Parathyroid adenoma (tissue), 2 donors: ENCODE results near the gene CFAP46.
"Not testable (repeated sequence)": the region's sequence is repeated elsewhere in the genome, so short reads cannot be mapped to it uniquely, and the experiment has no call there.

Experiments
- H2AFZ ChIP-seq: fragments of 300-600 bp; sonication (generic); one replicate; pipeline ENCODE4 v1.7.0; 2017; ENCODE audit warnings: antibody characterized with exemption, mild to moderate bottlenecking
- H3K27ac ChIP-seq: fragments of 300-600 bp; sonication (generic); one replicate; pipeline ENCODE4 v1.7.0; 2017
- H3K27me3 ChIP-seq: fragments of 300-600 bp; sonication (generic); one replicate; pipeline ENCODE4 v1.7.0; 2017; ENCODE audit warnings: low read length; ENCODE audit not compliant: control insufficient read depth, insufficient read depth
- H3K36me3 ChIP-seq: fragments of 300-600 bp; sonication (generic); one replicate; pipeline ENCODE4 v1.7.0; 2017; ENCODE audit warnings: low read length; ENCODE audit not compliant: control insufficient read depth, insufficient read depth
- H3K4me1 ChIP-seq: fragments of 300-600 bp; sonication (generic); one replicate; pipeline ENCODE4 v1.7.0; 2017; ENCODE audit warnings: control low read depth
- H3K4me2 ChIP-seq: fragments of 300-600 bp; sonication (generic); one replicate; pipeline ENCODE4 v1.7.0; 2017; ENCODE audit warnings: low read length
- H3K4me3 ChIP-seq: fragments of 300-600 bp; sonication (generic); one replicate; pipeline ENCODE4 v1.7.0; 2017; ENCODE audit warnings: low read depth, low read length
- H3K79me2 ChIP-seq: fragments of 300-600 bp; sonication (generic); one replicate; pipeline ENCODE4 v1.7.0; 2017; ENCODE audit warnings: control low read depth
- H3K9ac ChIP-seq: fragments of 300-600 bp; sonication (generic); one replicate; pipeline ENCODE4 v1.7.0; 2017; ENCODE audit warnings: mild to moderate bottlenecking
- H3K9me3 ChIP-seq: fragments of 300-600 bp; sonication (generic); one replicate; pipeline ENCODE4 v1.7.0; 2017; ENCODE audit warnings: low read length; ENCODE audit not compliant: control insufficient read depth
- TF ChIP-seq, protein P1 (sequence below): fragments of 300-600 bp; sonication (generic); IDR thresholded peaks from one replicate; pipeline ENCODE4 v1.7.0; 2017; ENCODE audit warnings: antibody characterized with exemption, mild to moderate bottlenecking
- donor health status: primary hyperparathyroidism.

CFAP46 gene

DNA sequence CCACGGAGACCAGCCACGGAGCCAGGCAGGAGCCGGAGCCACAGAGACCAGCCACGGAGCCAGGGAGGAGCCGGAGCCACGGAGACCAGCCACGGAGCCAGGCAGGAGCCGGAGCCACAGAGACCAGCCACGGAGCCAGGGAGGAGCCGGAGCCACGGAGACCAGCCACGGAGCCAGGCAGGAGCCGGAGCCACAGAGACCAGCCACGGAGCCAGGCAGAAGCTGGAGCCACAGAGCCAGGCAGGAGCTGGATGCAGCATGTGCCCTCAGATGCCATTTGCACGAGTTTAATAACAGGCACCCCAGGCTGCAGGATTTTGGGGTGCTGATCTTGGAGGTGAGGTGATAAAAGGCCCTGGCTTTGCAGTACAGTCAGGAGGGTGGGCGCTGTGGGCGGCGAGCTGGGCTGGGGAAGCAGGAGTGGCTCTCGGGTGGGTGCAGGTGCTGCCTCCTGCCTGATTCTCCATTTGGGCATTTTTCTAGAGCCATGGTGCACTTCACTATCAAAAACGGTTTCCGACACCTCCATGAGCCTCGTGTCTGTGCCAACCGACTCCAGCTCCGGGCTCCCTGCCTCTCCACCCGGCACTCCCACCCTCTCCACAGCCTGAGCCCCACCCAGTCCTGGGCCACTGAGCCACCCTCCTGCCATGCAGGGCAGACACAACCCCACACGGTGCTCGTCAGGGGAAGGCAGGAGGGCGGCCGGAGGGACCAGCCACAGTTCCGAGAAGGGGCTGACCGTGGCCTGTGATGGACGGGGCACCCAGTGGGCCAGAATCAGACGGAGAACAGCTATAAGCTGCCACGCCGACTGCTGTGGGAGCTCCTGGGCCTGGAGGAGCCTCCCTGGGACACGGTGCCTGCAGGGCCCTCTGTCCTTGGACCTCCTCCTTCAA lies 115.6 kb downstream of the CFAP46 start:
- no peaks in the 10 kb centered on the region for H3K79me2 ChIP-seq
- no peak overlapping the region for H2AFZ ChIP-seq
- no peak overlapping the region for H3K9ac ChIP-seq
- H3K27me3 ChIP-seq, result no peaks in the 10 kb centered on the region
- no peak overlapping the region for H3K4me2 ChIP-seq
- TF ChIP-seq, protein P1, sequence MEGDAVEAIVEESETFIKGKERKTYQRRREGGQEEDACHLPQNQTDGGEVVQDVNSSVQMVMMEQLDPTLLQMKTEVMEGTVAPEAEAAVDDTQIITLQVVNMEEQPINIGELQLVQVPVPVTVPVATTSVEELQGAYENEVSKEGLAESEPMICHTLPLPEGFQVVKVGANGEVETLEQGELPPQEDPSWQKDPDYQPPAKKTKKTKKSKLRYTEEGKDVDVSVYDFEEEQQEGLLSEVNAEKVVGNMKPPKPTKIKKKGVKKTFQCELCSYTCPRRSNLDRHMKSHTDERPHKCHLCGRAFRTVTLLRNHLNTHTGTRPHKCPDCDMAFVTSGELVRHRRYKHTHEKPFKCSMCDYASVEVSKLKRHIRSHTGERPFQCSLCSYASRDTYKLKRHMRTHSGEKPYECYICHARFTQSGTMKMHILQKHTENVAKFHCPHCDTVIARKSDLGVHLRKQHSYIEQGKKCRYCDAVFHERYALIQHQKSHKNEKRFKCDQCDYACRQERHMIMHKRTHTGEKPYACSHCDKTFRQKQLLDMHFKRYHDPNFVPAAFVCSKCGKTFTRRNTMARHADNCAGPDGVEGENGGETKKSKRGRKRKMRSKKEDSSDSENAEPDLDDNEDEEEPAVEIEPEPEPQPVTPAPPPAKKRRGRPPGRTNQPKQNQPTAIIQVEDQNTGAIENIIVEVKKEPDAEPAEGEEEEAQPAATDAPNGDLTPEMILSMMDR, result no peak
- no peak overlapping the region for H3K27ac ChIP-seq
- no peak overlapping the region for H3K4me3 ChIP-seq
- no peaks in the 10 kb centered on the region for H3K9me3 ChIP-seq
- H3K4me1 ChIP-seq, result no peaks in the 10 kb centered on the region
- H3K36me3 ChIP-seq, result no peaks in the 10 kb centered on the region

DNA sequence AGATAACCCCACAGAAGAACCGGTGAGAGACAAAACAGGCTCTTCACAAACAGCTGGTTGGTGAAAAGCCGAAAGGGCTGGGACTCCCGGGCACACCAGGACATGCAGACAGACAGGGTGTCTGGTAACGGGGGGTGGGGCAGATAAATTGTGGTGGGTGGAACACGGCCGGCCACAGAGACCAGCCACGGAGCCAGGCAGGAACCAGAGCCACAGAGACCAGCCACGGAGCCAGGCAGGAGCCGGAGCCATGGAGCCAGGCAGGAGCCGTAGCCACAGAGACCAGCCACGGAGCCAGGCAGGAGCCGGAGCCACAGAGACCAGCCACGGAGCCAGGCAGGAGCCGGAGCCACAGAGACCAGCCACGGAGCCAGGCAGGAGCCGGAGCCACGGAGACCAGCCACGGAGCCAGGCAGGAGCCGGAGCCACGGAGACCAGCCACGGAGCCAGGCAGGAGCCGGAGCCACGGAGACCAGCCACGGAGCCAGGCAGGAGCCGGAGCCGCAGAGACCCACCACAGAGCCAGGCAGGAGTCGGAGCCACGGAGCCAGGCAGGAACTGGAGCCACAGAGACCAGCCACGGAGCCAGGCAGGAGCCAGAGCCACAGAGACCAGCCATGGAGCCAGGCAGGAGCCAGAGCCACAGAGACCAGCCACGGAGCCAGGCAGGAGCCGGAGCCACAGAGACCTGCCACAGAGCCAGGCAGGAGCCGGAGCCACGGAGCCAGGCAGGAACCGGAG lies 116.4 kb downstream of the CFAP46 start:
- H3K4me2 ChIP-seq, H2AFZ ChIP-seq, H3K27ac ChIP-seq, H3K9me3 ChIP-seq, H3K36me3 ChIP-seq, H3K27me3 ChIP-seq, H3K4me1 ChIP-seq, H3K79me2 ChIP-seq, H3K9ac ChIP-seq, H3K4me3 ChIP-seq: not testable (repeated sequence)

DNA sequence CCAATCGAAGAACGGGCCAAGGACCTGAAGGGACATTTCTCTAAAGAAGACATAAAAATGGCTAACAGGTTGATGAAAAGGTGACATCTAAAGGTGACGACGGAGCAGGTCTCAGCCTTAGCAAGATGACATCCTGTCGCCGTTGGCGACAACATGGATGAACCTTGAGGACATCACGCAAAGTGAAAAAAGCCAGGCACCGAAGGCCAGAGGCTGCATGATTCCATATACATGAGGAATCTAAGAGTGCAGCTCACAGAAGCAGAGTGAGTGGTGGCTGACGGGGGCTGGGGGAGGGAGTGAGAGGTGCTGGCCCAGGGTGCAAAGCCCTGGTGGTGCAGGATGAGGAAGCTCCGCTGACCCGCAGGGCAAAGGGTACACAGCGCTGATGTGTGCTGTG lies 122.3 kb downstream of the CFAP46 start:
- Histone ChIP-seq H3K4me2 (no peak overlapping the region), H3K9me3 (no peaks in the 10 kb centered on the region), H3K36me3 (no peaks in the 10 kb centered on the region), H3K4me3 (no peak overlapping the region), H3K9ac (no peak overlapping the region), H3K79me2 (no peaks in the 10 kb centered on the region), H3K27me3 (no peaks in the 10 kb centered on the region), H3K4me1 (no peaks in the 10 kb centered on the region), H2AFZ (no peak overlapping the region), H3K27ac (no peak overlapping the region)
- TF ChIP-seq, protein P1, result no peak

DNA sequence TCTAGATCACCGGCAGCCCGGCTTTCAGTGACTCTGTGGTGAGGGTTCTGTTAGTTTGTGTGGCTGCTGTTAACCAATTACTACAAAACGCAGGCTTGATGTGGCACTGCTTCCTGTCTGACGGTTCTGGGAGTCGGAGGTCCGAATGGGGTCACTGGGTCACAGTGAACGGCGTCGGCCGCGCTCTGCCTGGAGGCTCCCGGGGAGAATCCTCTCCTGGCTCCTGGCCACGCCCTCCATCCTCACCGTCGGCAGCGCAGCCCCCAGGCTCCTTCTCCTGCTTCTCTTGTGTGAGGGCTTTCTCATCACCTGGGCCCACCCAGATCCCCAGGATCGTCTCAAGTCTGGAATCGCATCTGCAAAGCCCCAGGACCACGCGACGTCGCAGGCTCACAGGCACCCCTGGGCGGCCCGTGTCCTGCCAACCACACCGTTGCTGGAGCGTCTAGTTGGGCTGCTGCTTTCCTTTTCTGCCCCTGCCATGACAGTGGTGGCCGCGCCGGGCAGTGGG lies 124.6 kb downstream of the CFAP46 start:
- H3K27ac ChIP-seq, result no peak overlapping the region
- H3K4me2 ChIP-seq, result no peak overlapping the region
- H3K36me3 ChIP-seq, result no peaks in the 10 kb centered on the region
- H3K4me1 ChIP-seq, result no peaks in the 10 kb centered on the region
- no peaks in the 10 kb centered on the region for H3K79me2 ChIP-seq
- no peak overlapping the region for H2AFZ ChIP-seq
- H3K9ac ChIP-seq, result no peak overlapping the region
- no peak overlapping the region for H3K4me3 ChIP-seq
- TF ChIP-seq, protein P1, result no peak
- no peaks in the 10 kb centered on the region for H3K27me3 ChIP-seq
- no peaks in the 10 kb centered on the region for H3K9me3 ChIP-seq

DNA sequence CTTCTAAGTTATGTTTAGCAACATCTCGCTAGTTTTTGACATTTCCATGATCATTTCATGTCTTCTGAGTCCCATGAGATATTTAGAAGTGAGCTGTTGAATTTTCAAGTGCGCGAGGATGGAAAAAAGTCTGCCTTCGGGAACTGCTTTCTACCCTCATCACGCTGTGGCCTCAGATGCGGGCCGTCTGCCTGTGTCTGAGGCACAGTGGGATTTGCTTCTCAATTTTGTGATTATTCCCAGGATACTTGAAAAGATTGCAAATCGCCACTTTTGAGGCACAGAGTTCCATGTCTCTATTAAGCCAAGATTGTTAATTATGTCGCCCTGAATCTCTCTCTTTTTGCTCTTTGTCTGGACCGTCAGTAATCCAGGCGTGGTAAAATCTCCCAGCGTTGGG lies 125.7 kb downstream of the CFAP46 start:
- H3K36me3 ChIP-seq, result no peaks in the 10 kb centered on the region
- H2AFZ ChIP-seq, result no peak overlapping the region
- TF ChIP-seq, protein P1, result no peak
- H3K4me1 ChIP-seq, result no peaks in the 10 kb centered on the region
- no peak overlapping the region for H3K4me2 ChIP-seq
- H3K27me3 ChIP-seq, result no peaks in the 10 kb centered on the region
- H3K79me2 ChIP-seq, result no peaks in the 10 kb centered on the region
- H3K9me3 ChIP-seq, result no peaks in the 10 kb centered on the region
- H3K9ac ChIP-seq, result no peak overlapping the region
- H3K27ac ChIP-seq, result no peak overlapping the region
- H3K4me3 ChIP-seq, result no peak overlapping the region
